A549 treated with ZK216348 at 1 μM for 4 hours (cell line): ENCODE measurements around the gene DALRD3. TPM values are rescaled to one million over a fixed set of nuclear protein-coding genes. Genes with fewer than 3 reads are reported as not detected.

Experiments
- total RNA-seq: library from RNA; stranded (reverse); fragments of 200-300 nt; extraction: Qiagen RNA extraction; gene quantifications from 5 replicates; pipeline ENCODE4 v1.2.3, GENCODE V29; 2022; ENCODE audit warnings: low read depth

The DALRD3 gene, protein sequence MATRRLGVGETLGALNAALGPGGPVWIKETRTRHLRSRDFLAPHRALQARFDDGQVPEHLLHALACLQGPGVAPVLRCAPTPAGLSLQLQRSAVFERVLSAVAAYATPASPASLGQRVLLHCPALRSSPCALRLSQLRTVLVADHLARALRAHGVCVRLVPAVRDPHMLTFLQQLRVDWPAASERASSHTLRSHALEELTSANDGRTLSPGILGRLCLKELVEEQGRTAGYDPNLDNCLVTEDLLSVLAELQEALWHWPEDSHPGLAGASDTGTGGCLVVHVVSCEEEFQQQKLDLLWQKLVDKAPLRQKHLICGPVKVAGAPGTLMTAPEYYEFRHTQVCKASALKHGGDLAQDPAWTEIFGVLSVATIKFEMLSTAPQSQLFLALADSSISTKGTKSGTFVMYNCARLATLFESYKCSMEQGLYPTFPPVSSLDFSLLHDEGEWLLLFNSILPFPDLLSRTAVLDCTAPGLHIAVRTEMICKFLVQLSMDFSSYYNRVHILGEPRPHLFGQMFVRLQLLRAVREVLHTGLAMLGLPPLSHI
- 16.2 to 27.1 TPM (median 25.0 TPM) in 5 replicates for total RNA-seq

DNA sequence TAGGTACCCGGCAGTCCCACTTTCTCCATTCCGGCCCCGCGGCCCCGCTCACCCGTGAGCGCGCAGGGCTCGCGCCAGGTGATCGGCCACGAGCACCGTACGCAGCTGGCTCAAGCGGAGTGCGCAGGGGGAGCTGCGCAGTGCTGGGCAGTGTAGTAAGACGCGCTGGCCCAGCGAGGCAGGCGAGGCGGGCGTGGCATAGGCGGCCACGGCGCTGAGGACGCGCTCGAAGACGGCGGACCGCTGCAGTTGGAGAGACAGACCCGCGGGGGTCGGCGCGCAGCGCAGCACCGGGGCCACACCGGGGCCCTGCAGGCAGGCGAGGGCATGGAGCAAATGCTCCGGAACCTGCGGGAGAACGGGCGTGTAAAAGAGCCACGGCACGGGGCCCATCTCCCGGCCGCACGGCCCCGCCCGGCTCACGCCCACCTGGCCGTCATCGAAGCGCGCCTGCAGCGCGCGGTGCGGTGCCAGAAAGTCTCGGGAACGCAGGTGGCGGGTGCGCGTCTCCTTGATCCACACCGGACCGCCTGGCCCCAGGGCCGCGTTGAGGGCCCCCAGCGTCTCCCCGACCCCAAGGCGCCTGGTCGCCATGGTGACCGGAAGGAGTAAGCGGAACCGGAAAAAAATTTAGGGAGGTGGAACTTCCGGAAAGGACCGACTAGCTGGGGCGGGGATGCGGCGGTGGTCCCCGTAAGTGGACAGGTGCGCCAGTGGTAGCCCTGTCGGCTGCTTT lies at the start of gene DALRD3:
DALRD3 (minus strand) TSS at position 610 of the 736 bp plus-strand sequence; CDS start at position 594, 16 bp downstream.

DNA sequence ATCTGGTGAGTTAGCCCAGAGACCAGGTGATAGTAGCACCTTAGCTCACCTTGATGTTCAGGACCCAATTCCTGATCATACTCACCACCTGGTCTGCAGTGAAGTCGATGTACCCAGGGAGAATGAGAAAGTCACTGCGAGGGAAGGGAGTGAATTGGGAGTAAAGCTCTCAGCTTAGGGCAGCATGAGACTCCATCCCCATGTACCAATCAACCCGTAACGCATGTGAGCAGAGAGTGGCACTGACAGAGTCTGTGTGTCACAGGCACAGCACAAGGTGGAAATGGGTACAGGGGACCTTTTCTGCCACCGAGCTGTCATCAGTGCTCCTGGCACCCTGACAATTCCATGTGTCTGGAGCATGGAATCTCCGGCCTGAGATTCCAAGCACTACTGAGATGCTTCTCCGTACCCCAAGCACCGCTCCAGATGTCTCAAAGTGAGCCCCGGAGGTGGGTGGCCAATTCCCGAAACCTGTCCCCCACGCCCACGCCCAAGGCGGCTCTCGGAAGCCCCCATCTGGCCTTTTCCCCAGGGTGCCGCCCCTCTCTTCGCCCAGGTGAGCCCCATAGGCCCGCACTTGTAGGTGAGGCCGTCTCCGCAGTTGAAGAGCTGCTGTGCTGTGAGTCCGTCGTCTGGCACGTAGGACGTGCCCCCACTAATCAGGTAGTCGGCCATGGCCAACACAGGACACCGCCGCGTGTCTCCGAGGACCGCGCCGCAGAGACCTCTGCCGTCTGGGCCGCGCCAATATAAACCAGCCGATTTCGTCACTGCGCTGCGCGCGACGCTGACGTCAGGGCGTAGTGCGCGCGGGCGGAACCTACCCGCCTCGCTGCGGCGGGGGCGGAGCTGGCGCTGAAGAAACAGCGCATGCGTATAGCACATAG lies 10.5 kb upstream of the DALRD3 start, which contains the start of gene IMPDH2:
IMPDH2 (minus strand) TSS at position 726 of the 890 bp plus-strand sequence; CDS start at position 678, 48 bp downstream.

DNA sequence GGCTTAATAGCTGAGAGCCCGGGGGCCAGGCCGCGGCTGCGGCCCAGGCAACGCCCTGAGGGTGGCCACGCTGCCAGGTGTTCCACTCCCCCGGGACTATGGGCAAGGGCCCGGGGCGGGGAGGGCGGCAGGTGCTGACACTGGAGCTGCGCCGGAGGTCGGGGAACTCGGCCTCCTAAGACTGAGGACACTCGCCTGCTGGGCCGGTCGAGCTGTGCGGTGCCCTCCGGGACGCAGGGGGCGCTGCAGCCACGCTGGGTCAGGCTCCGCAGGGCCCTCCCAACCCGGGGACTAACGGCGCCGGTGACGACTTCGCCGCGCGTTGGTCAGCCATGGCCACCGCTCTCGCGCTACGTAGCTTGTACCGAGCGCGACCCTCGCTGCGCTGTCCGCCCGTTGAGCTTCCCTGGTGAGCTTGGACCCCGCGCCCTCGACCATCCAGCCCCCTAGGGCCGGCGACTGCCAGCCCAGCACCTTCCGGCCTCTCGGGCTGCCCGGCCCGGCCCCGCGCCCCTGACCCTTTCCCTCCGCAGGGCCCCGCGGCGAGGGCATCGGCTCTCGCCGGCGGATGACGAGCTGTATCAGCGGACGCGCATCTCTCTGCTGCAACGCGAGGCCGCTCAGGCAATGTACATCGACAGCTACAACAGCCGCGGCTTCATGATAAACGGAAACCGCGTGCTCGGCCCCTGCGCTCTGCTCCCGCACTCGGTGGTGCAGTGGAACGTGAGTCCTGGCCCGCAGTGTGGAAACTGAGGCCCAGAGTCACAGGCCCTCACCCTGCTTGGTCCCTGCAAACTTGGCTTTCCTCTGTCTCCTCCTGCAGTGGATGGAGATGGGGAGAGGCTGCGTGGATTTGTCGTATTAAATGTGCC lies 3.7 kb upstream of the DALRD3 start, which contains the start of gene NDUFAF3:
NDUFAF3 (plus strand) TSS at position 309 of the 875 bp plus-strand sequence; CDS start at position 333, 24 bp downstream.

DNA sequence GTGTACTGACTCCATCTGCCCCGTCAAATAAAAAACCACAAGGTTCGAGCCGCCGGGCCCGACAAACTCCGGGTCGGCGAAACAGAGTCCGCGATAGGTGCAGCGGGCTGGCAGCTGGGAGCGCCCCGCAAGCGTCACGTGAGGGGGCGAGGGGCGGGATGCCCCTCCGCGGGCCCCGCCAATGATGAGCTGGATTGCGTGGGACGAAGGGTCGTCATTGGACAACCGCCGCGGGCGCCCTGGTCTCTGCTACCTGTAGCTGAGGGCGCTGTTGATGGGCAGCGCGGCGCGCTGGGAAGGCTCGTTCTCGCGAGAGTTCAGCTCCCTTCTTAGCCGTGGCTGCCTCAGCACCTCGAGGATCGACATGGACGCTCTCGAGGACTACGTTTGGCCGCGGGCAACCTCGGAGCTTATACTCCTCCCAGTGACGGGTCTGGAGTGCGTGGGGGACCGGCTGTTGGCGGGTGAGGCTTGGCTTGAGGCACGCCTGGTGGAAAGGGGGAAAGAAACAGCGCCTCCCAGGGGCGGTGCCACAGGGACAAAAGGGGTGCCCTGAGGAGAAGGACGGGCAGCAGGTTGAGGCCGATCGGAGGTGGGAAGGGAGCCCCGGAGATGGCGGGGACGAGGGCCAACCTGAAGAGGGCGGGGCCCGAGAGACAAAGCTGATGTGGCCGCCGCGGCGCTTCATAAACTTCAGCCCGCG lies 11.2 kb downstream of the DALRD3 start, which contains the start of gene WDR6:
WDR6 (plus strand) TSS at position 324 of the 703 bp plus-strand sequence; CDS start at position 365, 41 bp downstream.

DNA sequence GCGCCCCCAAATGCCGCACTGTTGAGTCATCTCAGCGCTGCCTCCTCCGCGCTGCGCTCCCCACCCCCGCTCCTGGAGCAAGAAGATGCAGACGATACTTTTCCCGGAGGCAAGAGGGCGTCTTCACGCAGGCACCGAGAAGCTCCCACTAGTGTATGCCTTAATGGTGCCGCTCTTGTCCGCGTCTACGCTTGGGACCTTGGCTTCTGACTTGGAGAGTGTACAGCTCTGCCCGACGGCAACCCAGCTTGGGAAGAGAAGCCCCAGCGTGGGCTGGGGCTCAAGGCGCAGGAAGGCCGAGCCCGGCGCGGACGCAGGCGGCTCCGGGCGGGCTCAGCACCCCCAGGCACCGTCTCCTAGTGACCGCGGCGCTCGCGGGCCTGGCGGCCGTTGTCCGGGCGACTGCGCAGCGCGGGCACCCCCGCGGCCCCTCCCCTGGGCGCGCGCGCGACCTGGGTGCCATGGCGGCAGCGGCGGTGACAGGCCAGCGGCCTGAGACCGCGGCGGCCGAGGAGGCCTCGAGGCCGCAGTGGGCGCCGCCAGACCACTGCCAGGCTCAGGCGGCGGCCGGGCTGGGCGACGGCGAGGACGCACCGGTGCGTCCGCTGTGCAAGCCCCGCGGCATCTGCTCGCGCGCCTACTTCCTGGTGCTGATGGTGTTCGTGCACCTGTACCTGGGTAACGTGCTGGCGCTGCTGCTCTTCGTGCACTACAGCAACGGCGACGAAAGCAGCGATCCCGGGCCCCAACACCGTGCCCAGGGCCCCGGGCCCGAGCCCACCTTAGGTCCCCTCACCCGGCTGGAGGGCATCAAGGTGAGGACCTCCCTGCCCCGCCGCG lies 28.4 kb downstream of the DALRD3 start, which contains the start of gene P4HTM:
P4HTM (plus strand) TSS at position 446 of the 840 bp plus-strand sequence; CDS start at position 462, 16 bp downstream.

Other genes starting within 250 kb of the DALRD3 start
- 13.8 to 22.2 TPM (median 18.4 TPM) in 5 replicates for gene PRKAR2A, start 170.7 kb downstream of the DALRD3 start, total RNA-seq
- 10.2 to 13.8 TPM (median 11.1 TPM) in 5 replicates for gene SLC25A20, start 119.7 kb downstream of the DALRD3 start, total RNA-seq
- gene ARIH2, start 99.7 kb downstream of the DALRD3 start, total RNA-seq: 55.3 to 61.3 TPM (median 60.6 TPM) in 5 replicates
- gene P4HTM, start 28.3 kb downstream of the DALRD3 start, total RNA-seq: 11.1 to 19.3 TPM (median 18.2 TPM) in 5 replicates
- gene WDR6, start 11.2 kb downstream of the DALRD3 start, total RNA-seq: 40.8 to 84.0 TPM (median 75.5 TPM) in 5 replicates
- 53.5 to 87.8 TPM (median 85.8 TPM) in 5 replicates for gene NDUFAF3, start 3.5 kb upstream of the DALRD3 start, total RNA-seq
- gene IMPDH2, start 10.8 kb upstream of the DALRD3 start, total RNA-seq: 145 to 163 TPM (median 162 TPM) in 5 replicates
- gene QRICH1, start 75.5 kb upstream of the DALRD3 start, total RNA-seq: 36.0 to 45.8 TPM (median 40.4 TPM) in 5 replicates
- 106 to 180 TPM (median 147 TPM) in 5 replicates for gene QARS1, start 86.2 kb upstream of the DALRD3 start, total RNA-seq
- gene USP19, start 102.2 kb upstream of the DALRD3 start, total RNA-seq: 10.8 to 25.5 TPM (median 24.1 TPM) in 5 replicates
- gene LAMB2, start 114.5 kb upstream of the DALRD3 start, total RNA-seq: 60.1 to 124 TPM (median 114 TPM) in 5 replicates
- gene CCDC71, start 147.8 kb upstream of the DALRD3 start, total RNA-seq: 11.2 to 15.5 TPM (median 13.2 TPM) in 5 replicates
- 4.4 to 6.3 TPM (median 5.8 TPM) in 5 replicates for gene KLHDC8B, start 153.0 kb upstream of the DALRD3 start, total RNA-seq